ENCODE measurements around the gene AKAP9. TPM values are rescaled to one million over a fixed set of nuclear protein-coding genes. Genes with fewer than 3 reads are reported as not detected.
A peak's percentile ranks its signal among the peaks of the same experiment; 100 is the strongest.
"Not testable (repeated sequence)": the region's sequence is repeated elsewhere in the genome, so short reads cannot be mapped to it uniquely, and the experiment has no call there.

AKAP9 gene
- polyA plus RNA-seq, 1 donor (not counting 4 experiments of a cell fraction or from before 2014, with no cell fraction given) = 19.0 TPM

DNA sequence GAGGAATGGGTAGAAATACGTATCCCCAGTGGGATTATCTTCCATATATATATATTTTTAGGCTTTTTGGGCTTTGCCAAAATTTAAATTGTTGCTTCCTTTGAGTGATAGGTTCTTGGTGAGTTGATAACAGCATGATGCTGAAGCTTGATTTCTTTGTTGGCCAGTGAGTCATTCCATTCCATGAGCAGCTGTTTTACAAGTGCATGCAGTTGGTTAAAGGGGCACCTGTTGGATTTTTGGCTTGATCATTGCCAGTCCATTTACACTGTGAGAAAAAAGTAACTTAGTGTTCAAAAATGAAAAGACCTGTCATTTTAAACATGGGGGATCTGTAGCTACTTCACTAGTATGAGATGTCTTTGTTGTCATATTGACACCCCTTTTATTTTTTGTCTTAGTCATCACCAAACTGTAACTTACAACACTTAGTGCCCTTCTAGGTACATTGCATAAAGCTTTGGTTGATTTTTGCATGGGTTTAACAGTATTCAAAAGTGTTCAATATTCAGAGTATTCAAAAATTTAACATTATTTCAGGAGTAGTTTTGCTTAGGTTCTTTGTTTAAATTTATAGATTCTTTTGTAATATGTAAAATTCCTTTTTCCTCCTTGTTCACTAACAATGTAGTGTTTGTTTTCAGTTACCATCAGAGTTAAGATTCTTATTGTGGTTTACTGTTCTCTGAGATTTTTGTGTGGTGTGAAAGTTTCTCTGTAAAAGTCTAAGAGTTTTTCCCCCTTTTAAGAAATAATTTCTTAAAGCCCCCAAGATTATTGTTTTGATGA lies 8.8 kb downstream of the AKAP9 start:
- Histone ChIP-seq H3K36me3 (ENCODE audit: control insufficient read depth in 2 of 2, extremely low read depth in 1 of 2, insufficient read depth in 2 of 2, low read length in 2 of 2) (no peaks in the 10 kb centered on the region), H3K9me3 (ENCODE audit: control insufficient read depth, low read depth, low read length) (no peaks in the 10 kb centered on the region), H3K4me1 (ENCODE audit: control insufficient read depth, extremely low read depth, insufficient read depth, low read length) (no peaks in the 10 kb centered on the region), H3K27me3 (ENCODE audit: control insufficient read depth, extremely low read depth, insufficient read depth, low read length) (no peaks in the 10 kb centered on the region), H3K27ac (ENCODE audit: control insufficient read depth, insufficient read depth, low read length) (no peak overlapping the region), H3K9ac (ENCODE audit: control insufficient read depth, extremely low read depth, insufficient read depth, low read length) (no peak overlapping the region), H4K20me1 (ENCODE audit: control insufficient read depth, extremely low read depth, insufficient read depth, low read length) (no peaks in the 10 kb centered on the region), H2AFZ (ENCODE audit: control insufficient read depth, low read length) (no peak overlapping the region), H3K4me3 (ENCODE audit: control insufficient read depth in 2 of 3, extremely low read depth in 1 of 3, insufficient read depth in 2 of 3, low read depth in 1 of 3, low read length in 3 of 3) (no peak overlapping the region), H3K79me2 (ENCODE audit: control insufficient read depth, insufficient read depth, low read length) (peaks cover 63% of the 10 kb centered on the region), H3K9me1 (ENCODE audit: control insufficient read depth, extremely low read depth, insufficient read depth, low read length) (no peaks in the 10 kb centered on the region), H3K4me2 (ENCODE audit: control insufficient read depth, extremely low read depth, insufficient read depth, low read depth, low read length) (no peak overlapping the region)
- TF ChIP-seq, protein P1, sequence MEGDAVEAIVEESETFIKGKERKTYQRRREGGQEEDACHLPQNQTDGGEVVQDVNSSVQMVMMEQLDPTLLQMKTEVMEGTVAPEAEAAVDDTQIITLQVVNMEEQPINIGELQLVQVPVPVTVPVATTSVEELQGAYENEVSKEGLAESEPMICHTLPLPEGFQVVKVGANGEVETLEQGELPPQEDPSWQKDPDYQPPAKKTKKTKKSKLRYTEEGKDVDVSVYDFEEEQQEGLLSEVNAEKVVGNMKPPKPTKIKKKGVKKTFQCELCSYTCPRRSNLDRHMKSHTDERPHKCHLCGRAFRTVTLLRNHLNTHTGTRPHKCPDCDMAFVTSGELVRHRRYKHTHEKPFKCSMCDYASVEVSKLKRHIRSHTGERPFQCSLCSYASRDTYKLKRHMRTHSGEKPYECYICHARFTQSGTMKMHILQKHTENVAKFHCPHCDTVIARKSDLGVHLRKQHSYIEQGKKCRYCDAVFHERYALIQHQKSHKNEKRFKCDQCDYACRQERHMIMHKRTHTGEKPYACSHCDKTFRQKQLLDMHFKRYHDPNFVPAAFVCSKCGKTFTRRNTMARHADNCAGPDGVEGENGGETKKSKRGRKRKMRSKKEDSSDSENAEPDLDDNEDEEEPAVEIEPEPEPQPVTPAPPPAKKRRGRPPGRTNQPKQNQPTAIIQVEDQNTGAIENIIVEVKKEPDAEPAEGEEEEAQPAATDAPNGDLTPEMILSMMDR (optimal IDR thresholded peaks at IDR 0.05 in 1 of 3, IDR thresholded peaks at IDR 0.05 in 1 of 3, conservative IDR thresholded peaks at IDR 0.05 in 1 of 3; ENCODE audit: extremely low read depth in 1 of 3, insufficient read depth in 2 of 3, low read length in 3 of 3) = no peak
- TF ChIP-seq EZH2 (IDR thresholded peaks at IDR 0.05; ENCODE audit: low read length) = no peak
- no peak for DNase-seq (ENCODE audit: low read depth, low spot score)
- dilution Hi-C loops (cut with MboI; ENCODE audit: extremely low pct_ligation_motif_present, low sequenced_read_pairs) = no loop called here
- no peak for FAIRE-seq

DNA sequence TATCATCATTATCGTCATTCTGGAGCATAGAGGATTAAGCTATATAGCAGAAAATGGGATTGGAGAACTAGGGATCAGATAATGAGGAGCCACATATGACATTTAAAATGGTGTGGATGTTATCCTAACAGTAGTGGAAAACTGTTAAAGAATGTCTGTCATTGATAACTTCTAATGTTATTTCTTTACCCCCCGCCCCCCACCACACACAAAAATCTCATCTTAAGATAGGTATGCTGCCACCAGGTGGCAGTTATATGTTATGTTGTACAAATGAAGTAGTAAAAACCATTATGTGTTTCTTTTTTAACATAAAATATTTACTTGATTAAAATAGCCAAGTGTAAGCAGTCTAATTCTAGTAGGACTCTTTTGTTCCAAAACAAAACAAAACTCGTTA lies 13.0 kb downstream of the AKAP9 start:
- Histone ChIP-seq H2AFZ (ENCODE audit: control insufficient read depth, low read length) (no peak overlapping the region), H3K27me3 (ENCODE audit: control insufficient read depth, extremely low read depth, insufficient read depth, low read length) (no peaks in the 10 kb centered on the region), H3K4me3 (ENCODE audit: control insufficient read depth in 2 of 3, extremely low read depth in 1 of 3, insufficient read depth in 2 of 3, low read depth in 1 of 3, low read length in 3 of 3) (no peak overlapping the region), H3K36me3 (ENCODE audit: control insufficient read depth in 2 of 2, extremely low read depth in 1 of 2, insufficient read depth in 2 of 2, low read length in 2 of 2) (no peaks in the 10 kb centered on the region), H3K4me1 (ENCODE audit: control insufficient read depth, extremely low read depth, insufficient read depth, low read length) (no peaks in the 10 kb centered on the region), H3K9me3 (ENCODE audit: control insufficient read depth, low read depth, low read length) (no peaks in the 10 kb centered on the region), H4K20me1 (ENCODE audit: control insufficient read depth, extremely low read depth, insufficient read depth, low read length) (no peaks in the 10 kb centered on the region), H3K27ac (ENCODE audit: control insufficient read depth, insufficient read depth, low read length) (no peak overlapping the region), H3K4me2 (ENCODE audit: control insufficient read depth, extremely low read depth, insufficient read depth, low read depth, low read length) (no peak overlapping the region), H3K9ac (ENCODE audit: control insufficient read depth, extremely low read depth, insufficient read depth, low read length) (no peak overlapping the region), H3K9me1 (ENCODE audit: control insufficient read depth, extremely low read depth, insufficient read depth, low read length) (no peaks in the 10 kb centered on the region), H3K79me2 (ENCODE audit: control insufficient read depth, insufficient read depth, low read length) (peaks cover 32% of the 10 kb centered on the region)
- DNase-seq (ENCODE audit: low read depth, low spot score) (no peak), FAIRE-seq (peak; percentile 20)
- no peak for TF ChIP-seq EZH2 (IDR thresholded peaks at IDR 0.05; ENCODE audit: low read length)
- TF ChIP-seq, protein P1 (optimal IDR thresholded peaks at IDR 0.05 in 1 of 3, IDR thresholded peaks at IDR 0.05 in 1 of 3, conservative IDR thresholded peaks at IDR 0.05 in 1 of 3; ENCODE audit: extremely low read depth in 1 of 3, insufficient read depth in 2 of 3, low read length in 3 of 3) = peak in 2 of 3 experiments; percentile 12 to 18
- dilution Hi-C loops (cut with MboI; ENCODE audit: extremely low pct_ligation_motif_present, low sequenced_read_pairs) = no loop called here

DNA sequence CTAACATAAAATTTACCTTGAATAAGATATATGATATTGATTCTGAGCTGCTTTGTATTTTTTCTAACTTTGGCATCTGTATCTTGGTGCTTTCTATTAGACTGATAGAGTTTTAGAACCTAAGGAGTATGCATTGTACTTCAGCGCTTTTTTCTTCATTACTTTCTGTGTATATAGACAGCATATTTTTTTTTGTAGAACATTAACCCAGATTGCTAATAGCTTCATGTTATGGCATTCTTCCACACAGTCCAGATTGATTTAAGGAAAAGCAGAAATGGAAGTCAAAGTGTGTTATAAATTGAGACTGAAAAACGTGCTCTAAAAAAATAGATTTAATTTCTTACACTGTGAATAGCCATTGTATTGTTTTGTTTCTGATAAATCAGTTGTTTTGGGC lies 15.8 kb downstream of the AKAP9 start:
- FAIRE-seq; H4K20me1 ChIP-seq (ENCODE audit: control insufficient read depth, extremely low read depth, insufficient read depth, low read length); H3K36me3 ChIP-seq (ENCODE audit: control insufficient read depth in 2 of 2, extremely low read depth in 1 of 2, insufficient read depth in 2 of 2, low read length in 2 of 2); H3K9ac ChIP-seq (ENCODE audit: control insufficient read depth, extremely low read depth, insufficient read depth, low read length); H3K4me3 ChIP-seq (ENCODE audit: control insufficient read depth in 2 of 3, extremely low read depth in 1 of 3, insufficient read depth in 2 of 3, low read depth in 1 of 3, low read length in 3 of 3); H3K4me2 ChIP-seq (ENCODE audit: control insufficient read depth, extremely low read depth, insufficient read depth, low read depth, low read length); H3K27me3 ChIP-seq (ENCODE audit: control insufficient read depth, extremely low read depth, insufficient read depth, low read length); H3K27ac ChIP-seq (ENCODE audit: control insufficient read depth, insufficient read depth, low read length); H3K4me1 ChIP-seq (ENCODE audit: control insufficient read depth, extremely low read depth, insufficient read depth, low read length); H2AFZ ChIP-seq (ENCODE audit: control insufficient read depth, low read length); H3K9me1 ChIP-seq (ENCODE audit: control insufficient read depth, extremely low read depth, insufficient read depth, low read length); dilution Hi-C loops (cut with MboI; ENCODE audit: extremely low pct_ligation_motif_present, low sequenced_read_pairs); DNase-seq (ENCODE audit: low read depth, low spot score); H3K9me3 ChIP-seq (ENCODE audit: control insufficient read depth, low read depth, low read length): not testable (repeated sequence)
- peaks cover 22% of the 10 kb centered on the region for H3K79me2 ChIP-seq (ENCODE audit: control insufficient read depth, insufficient read depth, low read length)
